Measurements from ENCODE around the gene EPS8L3.

The EPS8L3 gene

DNA sequence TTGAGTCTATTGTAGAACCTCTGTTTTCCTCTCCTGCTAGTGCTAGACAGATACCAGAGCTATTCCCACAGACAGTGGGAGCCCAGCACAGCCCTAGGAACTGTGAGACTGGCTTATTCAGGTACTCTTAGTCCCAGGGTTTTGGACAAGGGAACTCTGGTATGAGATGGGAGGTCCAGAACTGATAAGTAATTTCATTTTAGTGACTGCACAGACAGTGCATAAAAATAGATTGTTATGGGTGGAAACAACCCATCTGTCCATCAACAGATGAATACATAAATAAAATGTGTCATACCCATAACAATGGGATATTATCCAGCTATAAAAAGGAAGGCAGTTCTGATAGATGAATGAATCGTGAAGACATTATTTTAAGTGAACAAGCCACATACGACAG, 9.0 kb downstream of the EPS8L3 start:
- Histone ChIP-seq H2AFZ (ENCODE audit: low read length) (no peak overlapping the region), H3K36me3 (replicated peaks; ENCODE audit: insufficient read depth, low read length) (no peaks in the 10 kb centered on the region), H3K4me3 (ENCODE audit: low read length) (no peak overlapping the region), H3K4me1 (ENCODE audit: low read length) (no peaks in the 10 kb centered on the region), H3K9me3 (replicated peaks; ENCODE audit: insufficient read depth, low read length) (no peaks in the 10 kb centered on the region), H3F3A (ENCODE audit: insufficient read depth, low read length) (no peaks in the 10 kb centered on the region), H3K27ac (ENCODE audit: low read length) (no peak overlapping the region), H3K9me2 (replicated peaks; ENCODE audit: insufficient read depth, low read length) (no peaks in the 10 kb centered on the region), H3K79me2 (ENCODE audit: low read length) (no peaks in the 10 kb centered on the region), H3K9ac (ENCODE audit: low read length) (no peak overlapping the region), H3K4me2 (ENCODE audit: low read depth, low read length) (no peak overlapping the region), H3K27me3 (replicated peaks; ENCODE audit: insufficient read depth, low read length) (no peaks in the 10 kb centered on the region), H4K20me1 (ENCODE audit: insufficient read depth, low read length) (no peaks in the 10 kb centered on the region)
- TF ChIP-seq CTCF (IDR thresholded peaks at IDR 0.05; ENCODE audit: low read length) = no peak
- TF ChIP-seq EZH2 (optimal IDR thresholded peaks at IDR 0.05; ENCODE audit: low read depth, low read length) = no peak
- no peak for TF ChIP-seq EZH2phosphoT487 (IDR thresholded peaks at IDR 0.05; ENCODE audit: low read length)
- DNase-seq = no peak

GRCh38 chr1:109751531-109752260, 12.0 kb downstream of the EPS8L3 start:
- Histone ChIP-seq H3F3A (ENCODE audit: insufficient read depth, low read length) (no peaks in the 10 kb centered on the region), H3K4me1 (ENCODE audit: low read length) (no peaks in the 10 kb centered on the region), H3K27me3 (replicated peaks; ENCODE audit: insufficient read depth, low read length) (no peaks in the 10 kb centered on the region), H4K20me1 (ENCODE audit: insufficient read depth, low read length) (no peaks in the 10 kb centered on the region), H3K27ac (ENCODE audit: low read length) (no peak overlapping the region), H3K79me2 (ENCODE audit: low read length) (no peaks in the 10 kb centered on the region), H3K36me3 (replicated peaks; ENCODE audit: insufficient read depth, low read length) (no peaks in the 10 kb centered on the region), H3K4me3 (ENCODE audit: low read length) (no peak overlapping the region), H3K9me2 (replicated peaks; ENCODE audit: insufficient read depth, low read length) (no peaks in the 10 kb centered on the region), H3K4me2 (ENCODE audit: low read depth, low read length) (no peak overlapping the region), H3K9ac (ENCODE audit: low read length) (no peak overlapping the region), H2AFZ (ENCODE audit: low read length) (no peak overlapping the region), H3K9me3 (replicated peaks; ENCODE audit: insufficient read depth, low read length) (no peaks in the 10 kb centered on the region)
- TF ChIP-seq CTCF (IDR thresholded peaks at IDR 0.05; ENCODE audit: low read length) (no peak), EZH2phosphoT487 (IDR thresholded peaks at IDR 0.05; ENCODE audit: low read length) (no peak), EZH2 (optimal IDR thresholded peaks at IDR 0.05; ENCODE audit: low read depth, low read length) (no peak)
- DNase-seq = no peak

DNA sequence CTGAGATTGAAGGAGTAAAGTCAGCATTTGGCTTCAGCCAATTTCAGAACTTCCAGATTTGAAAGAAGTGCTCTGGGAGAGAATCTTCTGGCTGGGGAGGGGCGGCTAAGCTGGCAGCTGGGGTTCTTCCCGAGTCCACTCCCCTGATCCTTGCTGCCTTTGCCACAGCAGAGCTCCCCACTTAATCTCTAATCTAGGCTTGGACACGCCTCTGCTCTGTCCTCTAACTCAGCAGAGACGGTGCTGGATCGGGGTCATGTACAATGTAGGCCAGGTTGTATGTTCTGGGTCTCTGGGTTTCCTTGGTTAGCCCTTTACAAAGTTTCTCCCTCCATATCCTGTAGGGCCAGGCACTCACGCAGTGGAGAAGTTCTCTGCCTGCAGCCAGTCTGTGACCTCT, 12.8 kb downstream of the EPS8L3 start:
- Histone ChIP-seq H3K9me3 (replicated peaks; ENCODE audit: insufficient read depth, low read length) (no peaks in the 10 kb centered on the region), H3K9ac (ENCODE audit: low read length) (no peak overlapping the region), H4K20me1 (ENCODE audit: insufficient read depth, low read length) (no peaks in the 10 kb centered on the region), H2AFZ (ENCODE audit: low read length) (no peak overlapping the region), H3K4me3 (ENCODE audit: low read length) (no peak overlapping the region), H3K79me2 (ENCODE audit: low read length) (no peaks in the 10 kb centered on the region), H3K9me2 (replicated peaks; ENCODE audit: insufficient read depth, low read length) (no peaks in the 10 kb centered on the region), H3F3A (ENCODE audit: insufficient read depth, low read length) (no peaks in the 10 kb centered on the region), H3K4me2 (ENCODE audit: low read depth, low read length) (no peak overlapping the region), H3K4me1 (ENCODE audit: low read length) (no peaks in the 10 kb centered on the region), H3K36me3 (replicated peaks; ENCODE audit: insufficient read depth, low read length) (no peaks in the 10 kb centered on the region), H3K27ac (ENCODE audit: low read length) (no peak overlapping the region), H3K27me3 (replicated peaks; ENCODE audit: insufficient read depth, low read length) (no peaks in the 10 kb centered on the region)
- no peak for DNase-seq
- no peak for TF ChIP-seq EZH2phosphoT487 (IDR thresholded peaks at IDR 0.05; ENCODE audit: low read length)
- TF ChIP-seq CTCF (IDR thresholded peaks at IDR 0.05; ENCODE audit: low read length) = no peak
- no peak for TF ChIP-seq EZH2 (optimal IDR thresholded peaks at IDR 0.05; ENCODE audit: low read depth, low read length)

Measured in MM.1S (cell line).